Dendritic cell treated with granulocyte-macrophage colony-stimulating factor and Interleukin-4, amounts not matched to agents 40 ng/mL and 50 ng/mL, for 4 days (primary cell): ENCODE measurements around the gene MTA3.
"Not testable (repeated sequence)": the region's sequence is repeated elsewhere in the genome, so short reads cannot be mapped to it uniquely, and the experiment has no call there.

Experiments used
- H3K27ac Mint-ChIP-seq: one replicate; pipeline ENCODE4 v1.8.0; 2022; ENCODE audit warnings: mild to moderate bottlenecking, mixed read lengths
- H3K27me3 Mint-ChIP-seq: one replicate; pipeline ENCODE4 v1.8.0; 2022; ENCODE audit warnings: mild to moderate bottlenecking, mixed read lengths
- H3K36me3 Mint-ChIP-seq: one replicate; pipeline ENCODE4 v1.8.0; 2022; ENCODE audit warnings: low read depth, mixed read lengths
- H3K4me1 Mint-ChIP-seq: one replicate; pipeline ENCODE4 v1.8.0; 2022; ENCODE audit warnings: low read depth, mixed read lengths
- H3K4me3 Mint-ChIP-seq: one replicate; pipeline ENCODE4 v1.8.0; 2022; ENCODE audit warnings: mild to moderate bottlenecking, moderate library complexity, mixed read lengths
- H3K9me3 Mint-ChIP-seq: one replicate; pipeline ENCODE4 v1.8.0; 2022; ENCODE audit warnings: mixed read lengths
- intact Hi-C: fragments of 100-400 bp; cut with micrococcal nuclease; formaldehyde crosslinking; loops from one replicate; pipeline ENCODE4 v1.15.0; 2022

MTA3 gene

GRCh38 chr2:42556315-42556890 is 12.0 kb upstream of the MTA3 start:
- no peaks in the 10 kb centered on the region for H3K4me1 Mint-ChIP-seq
- H3K27me3 Mint-ChIP-seq: peaks cover 10% of the 10 kb centered on the region
- H3K36me3 Mint-ChIP-seq: no peaks in the 10 kb centered on the region
- H3K4me3 Mint-ChIP-seq: no peak overlapping the region
- H3K27ac Mint-ChIP-seq: no peak overlapping the region
- H3K9me3 Mint-ChIP-seq: no peaks in the 10 kb centered on the region
- intact Hi-C loops: no loop called here

- H3K9me3 Mint-ChIP-seq: no peaks in the 10 kb centered on the region
- H3K4me1 Mint-ChIP-seq: no peaks in the 10 kb centered on the region
- H3K27me3 Mint-ChIP-seq: peaks cover 10% of the 10 kb centered on the region
- H3K4me3 Mint-ChIP-seq: no peak overlapping the region
- no peaks in the 10 kb centered on the region for H3K36me3 Mint-ChIP-seq
- H3K27ac Mint-ChIP-seq: no peak overlapping the region
- intact Hi-C loops: no loop called here
Observed at GRCh38 chr2:42557306-42557705, 11.1 kb upstream of the MTA3 start.

GRCh38 chr2:42558827-42559226 is 9.6 kb upstream of the MTA3 start:
- Mint-ChIP-seq H3K9me3 (no peaks in the 10 kb centered on the region), H3K27me3 (peaks cover 13% of the 10 kb centered on the region), H3K36me3 (no peaks in the 10 kb centered on the region), H3K27ac (no peak overlapping the region), H3K4me3 (no peak overlapping the region), H3K4me1 (no peaks in the 10 kb centered on the region)
- intact Hi-C loops: no loop called here

GRCh38 chr2:42560133-42560532 is 8.3 kb upstream of the MTA3 start:
- H3K4me3 Mint-ChIP-seq, H3K27ac Mint-ChIP-seq, H3K4me1 Mint-ChIP-seq, H3K9me3 Mint-ChIP-seq, intact Hi-C loops, H3K36me3 Mint-ChIP-seq: not testable (repeated sequence)
- H3K27me3 Mint-ChIP-seq: peaks cover 16% of the 10 kb centered on the region

DNA sequence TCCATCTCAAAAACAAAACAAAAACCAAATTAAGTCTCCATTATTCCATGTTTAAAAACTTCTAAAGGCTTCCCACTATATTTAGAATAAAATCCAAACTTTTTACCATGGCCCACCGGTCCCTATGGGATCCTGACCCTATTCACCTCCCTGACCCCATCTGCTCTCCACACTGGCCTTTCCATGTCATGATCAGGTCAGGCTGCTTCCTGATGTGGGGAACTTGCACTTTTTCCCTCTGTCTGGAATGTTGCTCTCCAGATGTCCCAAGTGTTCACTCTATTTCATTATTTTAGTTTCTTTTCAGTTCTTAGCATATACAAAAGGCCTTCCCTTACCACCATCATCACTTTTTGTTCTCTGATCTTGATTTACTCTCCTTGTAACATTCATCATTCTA is 7.5 kb upstream of the MTA3 start:
- no peak overlapping the region for H3K4me3 Mint-ChIP-seq
- no peaks in the 10 kb centered on the region for H3K4me1 Mint-ChIP-seq
- intact Hi-C loops: no loop called here
- no peaks in the 10 kb centered on the region for H3K9me3 Mint-ChIP-seq
- H3K27me3 Mint-ChIP-seq: peaks cover 15% of the 10 kb centered on the region
- no peaks in the 10 kb centered on the region for H3K36me3 Mint-ChIP-seq
- no peak overlapping the region for H3K27ac Mint-ChIP-seq

DNA sequence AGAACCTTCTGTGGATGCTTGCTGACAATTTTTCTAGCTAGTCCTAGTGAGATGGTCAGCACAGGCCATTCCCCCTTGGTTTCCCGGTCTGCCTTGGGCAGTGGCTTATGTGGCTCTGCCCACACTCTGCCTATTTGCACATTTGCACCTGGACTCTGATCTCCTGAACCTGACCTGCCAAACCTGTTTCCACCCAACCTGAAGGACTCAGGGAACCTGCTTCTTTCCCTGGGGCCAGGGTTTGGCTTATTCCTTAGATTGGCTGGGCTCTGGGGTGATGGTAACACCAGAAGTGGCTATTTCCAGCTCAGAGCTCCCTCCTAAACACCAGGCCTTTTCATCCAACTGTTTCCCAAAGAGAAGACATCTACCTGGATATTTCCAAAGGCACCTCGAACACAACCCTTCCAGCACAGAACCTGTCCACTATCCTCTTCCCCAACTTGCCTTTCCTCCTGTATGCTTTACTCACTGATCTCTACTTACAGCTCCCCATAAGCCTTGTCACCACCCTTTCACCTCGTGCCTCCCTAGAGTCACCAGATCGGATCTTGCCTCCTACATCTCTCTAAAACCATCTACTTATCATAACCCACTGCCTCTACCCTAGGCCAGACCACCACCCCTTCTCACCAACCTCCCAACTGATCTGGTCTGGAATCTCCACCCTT is 5.8 kb upstream of the MTA3 start:
- intact Hi-C loops: no loop called here
- H3K36me3 Mint-ChIP-seq: no peaks in the 10 kb centered on the region
- H3K9me3 Mint-ChIP-seq: no peaks in the 10 kb centered on the region
- no peak overlapping the region for H3K27ac Mint-ChIP-seq
- peaks cover under 1% of the 10 kb centered on the region for H3K4me1 Mint-ChIP-seq
- no peak overlapping the region for H3K4me3 Mint-ChIP-seq
- peaks cover 11% of the 10 kb centered on the region for H3K27me3 Mint-ChIP-seq

GRCh38 chr2:42566025-42566424 is 2.4 kb upstream of the MTA3 start:
- H3K27ac Mint-ChIP-seq: no peak overlapping the region
- intact Hi-C loops: no loop called here
- no peaks in the 10 kb centered on the region for H3K9me3 Mint-ChIP-seq
- H3K4me1 Mint-ChIP-seq: peaks cover 16% of the 10 kb centered on the region
- no peak overlapping the region for H3K4me3 Mint-ChIP-seq
- H3K27me3 Mint-ChIP-seq: peaks cover 20% of the 10 kb centered on the region
- H3K36me3 Mint-ChIP-seq: no peaks in the 10 kb centered on the region

DNA sequence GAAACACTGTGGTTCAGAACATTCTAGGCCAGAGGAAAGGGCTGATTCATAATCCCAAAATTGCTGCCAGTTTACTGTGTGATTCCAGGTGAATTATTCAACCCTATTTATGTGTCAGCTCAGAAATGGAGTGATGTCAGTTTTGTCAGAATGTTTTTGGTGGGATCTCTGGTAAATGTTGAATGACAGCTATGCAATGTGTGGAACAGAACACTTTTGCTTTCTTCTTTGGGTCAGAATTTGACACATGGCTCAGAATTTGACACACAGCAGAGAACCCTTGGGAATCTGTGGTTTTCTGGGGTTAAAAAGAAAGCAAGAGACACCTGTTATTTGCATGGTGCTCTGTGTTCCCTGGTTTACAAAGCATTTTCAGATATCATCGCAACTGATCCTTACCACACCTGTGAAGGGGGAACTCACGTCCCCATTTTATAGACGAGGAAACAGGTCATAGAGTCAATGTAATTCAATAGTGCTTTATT is 1.6 kb upstream of the MTA3 start:
- H3K4me3 Mint-ChIP-seq: no peak overlapping the region
- H3K4me1 Mint-ChIP-seq: peaks cover 16% of the 10 kb centered on the region
- intact Hi-C loops: no loop called here
- H3K9me3 Mint-ChIP-seq: no peaks in the 10 kb centered on the region
- H3K36me3 Mint-ChIP-seq: no peaks in the 10 kb centered on the region
- H3K27ac Mint-ChIP-seq: no peak overlapping the region
- peaks cover 20% of the 10 kb centered on the region for H3K27me3 Mint-ChIP-seq

DNA sequence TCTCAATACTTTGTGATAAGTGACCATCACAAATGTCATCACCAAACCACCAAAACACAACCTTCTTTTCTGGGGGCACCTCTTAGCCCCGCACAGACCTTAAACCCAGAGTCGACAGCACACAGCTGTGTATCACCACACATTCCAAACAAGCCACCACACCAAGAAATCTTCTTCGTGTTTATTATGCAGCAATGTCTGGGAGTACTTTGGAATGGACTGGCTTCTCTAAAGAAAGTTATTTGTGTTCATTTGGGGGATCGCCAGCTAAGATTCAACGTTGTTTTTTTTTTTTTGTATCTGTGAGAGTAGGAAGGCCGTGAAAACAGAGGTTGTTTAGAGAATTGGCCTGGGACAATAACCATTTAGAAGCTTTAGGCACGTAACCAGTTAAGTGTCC is 1.1 kb upstream of the MTA3 start:
- H3K4me3 Mint-ChIP-seq: no peak overlapping the region
- H3K9me3 Mint-ChIP-seq: no peaks in the 10 kb centered on the region
- H3K4me1 Mint-ChIP-seq: peaks cover 16% of the 10 kb centered on the region
- peaks cover 20% of the 10 kb centered on the region for H3K27me3 Mint-ChIP-seq
- no peaks in the 10 kb centered on the region for H3K36me3 Mint-ChIP-seq
- H3K27ac Mint-ChIP-seq: no peak overlapping the region
- intact Hi-C loops: no loop called here

GRCh38 chr2:42567806-42568400 is 529 bp upstream of the MTA3 start:
- peaks cover 16% of the 10 kb centered on the region for H3K4me1 Mint-ChIP-seq
- peaks cover 18% of the 10 kb centered on the region for H3K27me3 Mint-ChIP-seq
- peak overlapping the region; percentile 50 for H3K4me3 Mint-ChIP-seq
- peak overlapping the region; percentile 25 for H3K27ac Mint-ChIP-seq
- H3K9me3 Mint-ChIP-seq: no peaks in the 10 kb centered on the region
- intact Hi-C loops: no loop called here
- no peaks in the 10 kb centered on the region for H3K36me3 Mint-ChIP-seq

DNA sequence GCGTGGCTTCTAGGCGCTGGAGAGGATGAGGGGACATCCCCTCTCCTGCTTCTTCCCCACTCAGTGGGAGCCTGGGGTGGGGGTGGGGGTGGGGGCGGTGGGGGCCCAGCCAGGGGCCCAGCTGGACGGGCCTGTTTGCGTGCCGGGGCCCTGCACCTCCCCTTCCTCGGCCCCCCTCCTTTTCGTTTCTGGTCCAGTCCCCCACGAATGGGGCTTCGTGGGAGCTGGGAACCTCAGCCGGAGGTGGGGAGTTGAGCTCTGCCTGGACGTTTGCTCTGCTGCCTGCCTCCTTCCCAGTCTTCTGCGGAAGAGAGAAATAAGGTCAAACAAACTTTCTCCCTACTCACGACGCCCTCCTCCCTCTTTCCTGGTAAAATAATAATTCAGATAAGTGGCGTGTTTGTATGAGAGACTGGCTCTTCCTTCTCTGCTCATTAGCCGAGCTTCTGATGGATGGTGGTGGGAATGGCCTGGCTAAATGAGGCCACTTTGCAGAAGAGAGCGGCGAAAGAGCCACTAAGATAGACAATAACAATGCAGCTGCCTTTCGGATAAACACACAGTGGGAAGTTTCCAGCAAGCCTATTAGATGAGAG is 782 bp downstream of the MTA3 start:
- peak overlapping the region; percentile 63 for H3K27ac Mint-ChIP-seq
- H3K4me1 Mint-ChIP-seq: peaks cover 16% of the 10 kb centered on the region
- H3K36me3 Mint-ChIP-seq: no peaks in the 10 kb centered on the region
- peak overlapping the region; percentile 76 for H3K4me3 Mint-ChIP-seq
- H3K27me3 Mint-ChIP-seq: peaks cover 15% of the 10 kb centered on the region
- no peaks in the 10 kb centered on the region for H3K9me3 Mint-ChIP-seq
- intact Hi-C loops: no loop called here

GRCh38 chr2:42569883-42570282 is 1.5 kb downstream of the MTA3 start:
- H3K4me3 Mint-ChIP-seq: no peak overlapping the region
- peaks cover under 1% of the 10 kb centered on the region for H3K36me3 Mint-ChIP-seq
- no peak overlapping the region for H3K27ac Mint-ChIP-seq
- intact Hi-C loops: no loop called here
- no peaks in the 10 kb centered on the region for H3K9me3 Mint-ChIP-seq
- peaks cover 16% of the 10 kb centered on the region for H3K4me1 Mint-ChIP-seq
- H3K27me3 Mint-ChIP-seq: peaks cover 15% of the 10 kb centered on the region

GRCh38 chr2:42572297-42573081 is 4.1 kb downstream of the MTA3 start:
- intact Hi-C loops: no loop called here
- no peak overlapping the region for H3K27ac Mint-ChIP-seq
- H3K4me1 Mint-ChIP-seq: peaks cover 16% of the 10 kb centered on the region
- peaks cover 10% of the 10 kb centered on the region for H3K27me3 Mint-ChIP-seq
- no peak overlapping the region for H3K4me3 Mint-ChIP-seq
- peaks cover 12% of the 10 kb centered on the region for H3K36me3 Mint-ChIP-seq
- H3K9me3 Mint-ChIP-seq: no peaks in the 10 kb centered on the region

- H3K27me3 Mint-ChIP-seq: peaks cover 3% of the 10 kb centered on the region
- peaks cover 11% of the 10 kb centered on the region for H3K4me1 Mint-ChIP-seq
- no peaks in the 10 kb centered on the region for H3K9me3 Mint-ChIP-seq
- no peak overlapping the region for H3K4me3 Mint-ChIP-seq
- intact Hi-C loops: no loop called here
- no peak overlapping the region for H3K27ac Mint-ChIP-seq
- H3K36me3 Mint-ChIP-seq: peaks cover 12% of the 10 kb centered on the region
Observed at GRCh38 chr2:42573256-42573655, 4.8 kb downstream of the MTA3 start.
